Activated CD4-positive, alpha-beta T cell treated with anti-CD3 and anti-CD28 coated beads, Interleukin-2, Interleukin-6, amounts not matched to agents 100 ng/mL and 50 ng/mL, durations not matched to agents 16 hours and 8 hours (primary cell): ENCODE results near the gene TREM2.

Experiments
- DNase-seq: peaks from one replicate; pipeline ENCODE4 v3.0.0-alpha.2; 2020

TREM2 gene

GRCh38 chr6:41182069-41183034 is 19.4 kb upstream of the TREM2 start:
- DNase-seq, result peak; percentile 71

GRCh38 chr6:41181566-41181965 is 18.6 kb upstream of the TREM2 start:
- no peak for DNase-seq

GRCh38 chr6:41179163-41179562 is 16.2 kb upstream of the TREM2 start:
- DNase-seq, result no peak

DNA sequence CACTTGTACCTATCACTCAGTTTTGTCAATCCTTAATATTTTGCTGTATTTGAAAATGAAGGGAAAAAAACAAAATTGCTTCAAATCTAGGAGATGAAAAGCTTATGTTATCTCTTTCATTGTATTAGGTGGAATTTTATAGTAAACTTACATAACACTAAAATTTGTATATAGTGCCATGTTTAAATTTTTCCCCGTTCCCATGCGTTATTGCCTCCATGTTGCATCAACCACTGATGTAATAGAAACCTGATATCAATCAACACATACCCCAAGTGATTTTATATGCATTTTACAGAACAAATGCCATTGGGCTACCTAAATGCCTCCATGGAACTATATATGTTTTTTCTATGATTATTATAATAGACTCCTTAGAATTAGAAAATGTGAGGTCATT is 14.8 kb upstream of the TREM2 start:
- no peak for DNase-seq

GRCh38 chr6:41177287-41177686 is 14.4 kb upstream of the TREM2 start:
- no peak for DNase-seq

- DNase-seq, result no peak
Observed at GRCh38 chr6:41176189-41176588, 13.3 kb upstream of the TREM2 start.

DNA sequence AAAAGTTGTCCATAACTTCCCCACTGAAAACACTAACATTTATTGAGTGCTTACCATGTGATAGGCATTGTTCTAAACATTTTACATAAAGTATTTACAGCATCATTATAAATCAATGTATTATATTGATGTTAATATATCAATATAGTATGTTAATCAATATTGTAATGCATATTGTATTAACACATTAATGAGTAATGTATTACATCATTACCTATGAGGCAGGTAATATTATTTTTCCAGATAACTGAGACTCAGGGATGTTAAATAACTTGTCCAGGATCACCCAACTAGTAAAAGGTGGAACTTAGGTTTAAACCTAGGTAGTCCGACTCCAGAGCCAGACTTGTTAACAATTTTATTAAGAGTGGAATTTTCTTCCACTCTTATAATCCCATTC is 12.2 kb upstream of the TREM2 start:
- no peak for DNase-seq

DNA sequence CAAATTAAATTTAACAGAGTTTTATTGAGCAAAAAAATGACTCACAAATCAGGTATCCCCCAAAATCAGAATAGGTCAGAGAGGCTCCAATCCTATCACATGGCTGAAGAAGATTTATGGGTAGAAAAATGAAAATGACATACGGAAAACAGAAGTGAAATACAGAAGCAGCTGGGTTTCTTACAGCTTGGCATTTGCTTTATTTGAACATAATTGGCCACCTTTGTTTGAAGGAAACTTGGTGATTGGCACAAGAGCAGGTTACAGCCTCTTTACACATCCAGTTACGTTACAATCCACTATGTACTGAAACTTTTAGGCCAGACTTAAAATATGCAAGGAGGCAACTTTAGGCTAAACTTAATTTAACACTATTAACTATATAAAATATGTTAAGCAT is 11.7 kb upstream of the TREM2 start:
- DNase-seq, result no peak

GRCh38 chr6:41171908-41172307 is 9.0 kb upstream of the TREM2 start:
- no peak for DNase-seq

DNA sequence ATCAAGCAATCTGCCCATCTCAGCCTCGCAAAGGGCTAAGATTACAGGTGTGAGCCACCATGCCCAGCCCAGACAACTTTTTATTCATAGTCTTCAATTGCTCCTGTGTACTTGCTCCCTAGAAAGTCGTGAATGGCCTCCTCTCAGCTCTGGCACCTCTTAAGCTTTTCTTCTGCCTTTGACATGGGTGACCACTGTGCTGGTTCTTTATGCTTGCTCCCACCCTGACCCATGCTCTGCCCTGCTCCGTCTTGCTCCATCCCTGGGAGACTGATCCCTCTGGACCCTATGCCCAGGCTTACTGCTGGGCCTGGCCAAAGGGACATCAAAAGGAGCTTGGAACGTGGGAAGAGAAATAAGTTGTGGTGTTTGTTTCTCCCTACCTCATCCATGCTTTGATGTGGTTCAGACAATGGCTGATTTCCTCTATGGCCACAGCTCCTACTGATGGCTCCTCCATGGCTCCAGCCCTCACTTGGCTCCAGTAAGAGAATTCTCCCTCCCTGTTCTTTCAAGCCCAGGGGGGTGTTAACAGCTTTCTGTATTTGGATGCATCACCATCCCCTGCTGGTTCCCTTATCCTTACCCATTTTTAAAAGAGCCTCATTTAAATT is 7.7 kb upstream of the TREM2 start:
- no peak for DNase-seq

GRCh38 chr6:41167173-41167963 is 4.5 kb upstream of the TREM2 start:
- DNase-seq, result no peak

DNA sequence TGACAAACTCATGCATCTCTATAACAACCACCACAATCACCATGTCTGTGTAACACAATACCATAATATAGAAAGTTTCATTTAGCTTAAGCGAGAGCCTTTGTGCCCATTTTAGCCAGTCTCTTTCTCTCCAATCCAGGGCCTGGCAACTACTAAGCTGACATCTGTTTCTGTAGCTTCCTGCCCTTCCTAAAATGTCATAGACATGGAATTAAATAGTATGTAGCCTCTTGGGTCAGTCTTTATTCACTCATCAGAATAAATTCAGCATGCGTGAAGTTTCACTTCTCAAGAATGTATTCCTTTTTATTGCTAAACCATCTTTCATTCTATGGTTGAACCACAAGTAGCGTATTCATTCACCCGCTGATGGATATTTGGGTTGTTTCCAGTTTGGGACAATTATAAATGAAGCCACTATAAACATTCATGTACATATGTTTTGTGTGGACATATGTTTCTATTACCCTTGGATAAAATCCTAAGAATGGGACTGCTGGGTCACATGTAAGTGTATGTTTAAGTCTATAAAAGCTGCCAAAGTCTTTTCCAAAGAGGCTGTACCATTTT is 1.7 kb upstream of the TREM2 start:
- DNase-seq, result no peak

DNA sequence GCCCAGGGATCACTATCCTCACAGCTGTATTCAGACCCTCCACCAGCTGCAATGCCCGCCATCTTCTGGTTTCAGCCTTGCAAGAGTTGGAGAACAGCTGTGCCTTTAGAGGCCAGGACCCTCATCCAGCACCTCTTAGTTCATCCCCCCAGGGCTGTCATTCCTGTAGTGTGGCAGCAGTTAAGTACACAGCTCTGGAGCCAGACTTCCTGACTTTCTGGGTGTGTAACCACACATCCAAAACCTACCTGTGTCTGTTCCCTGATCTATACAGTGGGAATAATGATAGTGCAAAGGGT is 452 bp upstream of the TREM2 start:
- no peak for DNase-seq

- no peak for DNase-seq
Observed at GRCh38 chr6:41161851-41162552, 914 bp downstream of the TREM2 start.

DNA sequence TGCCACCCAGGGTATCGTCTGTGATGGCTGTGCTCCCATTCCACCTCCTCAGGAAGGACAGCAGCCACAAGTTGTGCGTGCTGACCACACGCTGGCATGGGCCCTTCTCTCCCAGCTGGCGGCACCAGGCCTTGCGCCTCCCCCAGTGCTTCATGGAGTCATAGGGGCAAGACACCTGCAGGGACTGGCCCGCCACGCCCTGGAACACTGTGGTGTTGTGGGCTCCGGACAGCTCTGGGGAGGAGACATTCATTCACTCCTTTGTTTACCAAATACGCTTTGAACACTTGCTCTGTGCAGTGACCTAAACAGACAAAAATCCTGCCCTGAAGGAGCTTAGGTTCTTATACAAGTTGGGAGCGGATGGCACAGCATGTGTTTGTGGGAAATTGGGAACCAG is 1.5 kb downstream of the TREM2 start:
- DNase-seq, result no peak

GRCh38 chr6:41160933-41161332 is 2.0 kb downstream of the TREM2 start:
- DNase-seq, result no peak

- no peak for DNase-seq
Observed at GRCh38 chr6:41159415-41160082, 3.4 kb downstream of the TREM2 start.

- no peak for DNase-seq
Observed at GRCh38 chr6:41157323-41157722, 5.6 kb downstream of the TREM2 start.

- DNase-seq, result no peak
Observed at GRCh38 chr6:41156771-41157170, 6.1 kb downstream of the TREM2 start.

- DNase-seq, result no peak
Observed at GRCh38 chr6:41156001-41156400, 6.9 kb downstream of the TREM2 start.

DNA sequence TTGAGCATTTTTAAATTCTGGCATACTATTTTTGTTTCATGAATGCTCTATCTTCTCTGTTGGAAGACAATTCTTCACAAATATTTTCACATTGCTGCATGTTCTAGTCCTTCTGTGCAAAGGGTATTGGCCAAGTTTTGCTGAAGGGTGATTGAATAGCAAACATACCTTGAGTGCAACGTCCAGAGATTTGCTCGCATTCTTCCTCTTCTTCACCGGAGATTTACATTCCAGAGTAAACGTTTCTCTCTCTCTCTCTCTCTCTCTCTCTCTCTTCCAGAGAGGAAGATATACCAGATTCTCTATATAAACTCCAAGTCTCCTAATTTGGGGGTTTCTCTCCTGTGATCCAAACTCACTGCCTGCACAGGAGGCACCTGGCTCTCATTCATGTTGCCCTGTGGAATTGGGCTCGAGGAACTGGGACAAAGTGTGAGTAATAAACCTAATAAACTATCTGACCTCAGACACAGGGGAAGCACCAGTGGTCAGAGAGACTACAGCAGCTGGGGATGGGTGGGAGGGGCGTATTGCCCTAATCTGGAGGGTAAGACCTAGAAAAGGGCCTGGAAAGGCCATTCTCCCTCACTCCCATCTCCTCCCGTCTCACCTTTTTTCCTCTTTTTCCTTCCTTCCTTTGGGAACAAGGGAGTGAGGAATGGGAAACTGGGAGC is 7.6 kb downstream of the TREM2 start:
- no peak for DNase-seq
